NB4 (cell line): ENCODE data around the gene ABCG4.

Source experiments
- POLR2A ChIP-seq: IDR thresholded peaks from 2 replicates; pipeline ENCODE4 v1.6.1; 2011; ENCODE audit warnings: mild to moderate bottlenecking; ENCODE audit not compliant: insufficient read length; ENCODE audit errors: extremely low read depth
- TF ChIP-seq, protein P1 (sequence below): IDR thresholded peaks from one replicate; pipeline ENCODE4 v1.5.1; 2012; ENCODE audit warnings: low read depth, low read length
- TF ChIP-seq, protein P2 (sequence below): IDR thresholded peaks from 2 replicates; pipeline ENCODE4 v1.6.1; 2011; ENCODE audit warnings: low read depth, low read length

DNA sequence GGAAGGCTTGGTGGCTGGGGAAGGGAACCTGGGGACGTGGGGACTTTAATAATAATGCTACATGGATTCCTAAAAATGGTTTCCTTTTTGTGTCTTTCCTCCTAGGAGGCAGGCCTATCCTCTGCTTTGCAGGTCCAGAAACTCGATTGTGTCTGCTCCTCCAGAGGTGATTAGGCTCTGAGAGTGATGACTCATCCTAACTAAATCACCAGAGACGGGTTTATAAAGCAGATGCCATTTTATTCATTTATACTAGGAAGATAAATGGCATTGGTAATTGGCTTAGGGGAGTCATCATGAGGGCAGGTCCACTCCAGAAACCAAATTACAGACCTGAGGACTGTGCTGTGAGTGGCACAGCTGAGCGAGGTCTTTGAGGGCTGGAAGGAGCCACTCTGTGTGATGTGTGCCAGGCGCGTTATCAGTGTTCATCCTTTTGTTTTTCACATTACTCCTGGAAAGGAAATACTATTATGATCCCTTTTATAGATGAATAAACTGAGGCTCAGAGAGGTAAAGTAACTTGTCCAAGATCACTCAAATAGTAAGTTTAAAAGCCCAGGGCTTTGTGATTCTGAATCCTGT lies 26.7 kb downstream of the ABCG4 start:
- TF ChIP-seq, protein P1, sequence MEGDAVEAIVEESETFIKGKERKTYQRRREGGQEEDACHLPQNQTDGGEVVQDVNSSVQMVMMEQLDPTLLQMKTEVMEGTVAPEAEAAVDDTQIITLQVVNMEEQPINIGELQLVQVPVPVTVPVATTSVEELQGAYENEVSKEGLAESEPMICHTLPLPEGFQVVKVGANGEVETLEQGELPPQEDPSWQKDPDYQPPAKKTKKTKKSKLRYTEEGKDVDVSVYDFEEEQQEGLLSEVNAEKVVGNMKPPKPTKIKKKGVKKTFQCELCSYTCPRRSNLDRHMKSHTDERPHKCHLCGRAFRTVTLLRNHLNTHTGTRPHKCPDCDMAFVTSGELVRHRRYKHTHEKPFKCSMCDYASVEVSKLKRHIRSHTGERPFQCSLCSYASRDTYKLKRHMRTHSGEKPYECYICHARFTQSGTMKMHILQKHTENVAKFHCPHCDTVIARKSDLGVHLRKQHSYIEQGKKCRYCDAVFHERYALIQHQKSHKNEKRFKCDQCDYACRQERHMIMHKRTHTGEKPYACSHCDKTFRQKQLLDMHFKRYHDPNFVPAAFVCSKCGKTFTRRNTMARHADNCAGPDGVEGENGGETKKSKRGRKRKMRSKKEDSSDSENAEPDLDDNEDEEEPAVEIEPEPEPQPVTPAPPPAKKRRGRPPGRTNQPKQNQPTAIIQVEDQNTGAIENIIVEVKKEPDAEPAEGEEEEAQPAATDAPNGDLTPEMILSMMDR: no peak
- TF ChIP-seq, protein P2, sequence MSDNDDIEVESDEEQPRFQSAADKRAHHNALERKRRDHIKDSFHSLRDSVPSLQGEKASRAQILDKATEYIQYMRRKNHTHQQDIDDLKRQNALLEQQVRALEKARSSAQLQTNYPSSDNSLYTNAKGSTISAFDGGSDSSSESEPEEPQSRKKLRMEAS: no peak
- TF ChIP-seq POLR2A: no peak
